Measurements from ENCODE around the gene TMEM201.
A peak's percentile ranks its signal among the peaks of the same experiment; 100 is the strongest.

The TMEM201 gene

GRCh38 chr1:9590945-9591668 is 2.4 kb downstream of the TMEM201 start:
- H3K9me2 ChIP-seq (replicated peaks; ENCODE audit: control insufficient read depth, low read length) = no peaks in the 10 kb centered on the region
- TF ChIP-seq EZH2phosphoT487 (IDR thresholded peaks at IDR 0.05; ENCODE audit: borderline replicate concordance, low read length) = no peak
- TF ChIP-seq CTCF (IDR thresholded peaks at IDR 0.05; ENCODE audit: low read depth, low read length, poor library complexity, severe bottlenecking) = no peak
- H3F3A ChIP-seq (ENCODE audit: control insufficient read depth, insufficient read depth) = peaks cover 8% of the 10 kb centered on the region
- no peak overlapping the region for H3K27ac ChIP-seq (ENCODE audit: low read depth, low read length)
- H3K4me1 ChIP-seq (ENCODE audit: control insufficient read depth, low read length) = peaks cover 51% of the 10 kb centered on the region
- no peaks in the 10 kb centered on the region for H3K9me3 ChIP-seq (ENCODE audit: control insufficient read depth, insufficient read depth, low read length)
- H4K20me1 ChIP-seq (ENCODE audit: control insufficient read depth, insufficient read depth, low read depth, low read length) = peaks cover 27% of the 10 kb centered on the region
- peak overlapping the region; percentile 89 for H3K4me2 ChIP-seq (ENCODE audit: low read length)
- peak overlapping the region; percentile 86 for H3K4me3 ChIP-seq (ENCODE audit: low read length)
- peaks cover 71% of the 10 kb centered on the region for H3K79me2 ChIP-seq (ENCODE audit: control insufficient read depth, low read length)
- no peaks in the 10 kb centered on the region for H3K27me3 ChIP-seq (ENCODE audit: control insufficient read depth, low read length)
- H3K36me3 ChIP-seq (ENCODE audit: control insufficient read depth, low read length) = peaks cover 16% of the 10 kb centered on the region

DNA sequence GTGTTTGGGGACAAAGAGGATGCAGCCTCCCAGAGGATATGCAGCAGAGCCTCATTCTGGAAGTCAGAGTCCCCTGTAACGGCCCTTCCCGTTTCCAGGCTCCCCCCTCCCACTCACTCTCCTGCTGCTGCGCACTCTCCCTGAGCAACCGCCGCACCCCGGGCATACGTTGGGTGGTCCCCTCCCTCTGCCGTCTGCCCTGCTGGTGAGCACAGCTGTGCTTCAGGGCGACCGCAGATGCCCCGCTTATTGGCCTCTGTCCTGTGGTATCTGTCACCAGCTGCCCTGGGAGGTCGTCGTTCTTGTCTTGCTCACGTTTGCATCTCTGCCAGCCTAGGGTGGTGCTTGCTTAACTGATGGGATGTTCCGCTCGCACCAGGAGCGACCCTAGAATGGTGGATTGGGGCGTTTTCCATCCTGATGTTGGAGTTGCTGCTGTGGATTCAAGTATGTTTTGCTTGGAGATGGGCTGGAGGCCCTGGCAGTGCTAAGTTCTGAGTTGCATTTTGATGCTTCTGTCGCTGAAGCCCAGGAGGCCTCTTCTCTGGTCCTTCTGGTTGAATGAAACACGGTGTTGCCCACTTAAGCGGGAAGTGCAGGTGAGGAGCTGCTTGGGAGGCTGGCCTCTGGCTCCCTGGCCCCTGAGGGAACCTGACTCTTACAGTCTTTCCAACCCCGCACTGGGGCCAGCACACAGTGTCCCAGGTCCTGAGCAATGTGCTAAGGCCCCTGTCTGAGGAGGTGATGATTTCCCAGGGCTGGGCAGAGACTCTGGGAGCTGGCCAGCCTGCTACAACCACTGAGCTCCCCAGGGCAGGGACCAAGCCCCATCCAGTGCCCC is 3.2 kb downstream of the TMEM201 start:
- Histone ChIP-seq H3K27me3 (ENCODE audit: control insufficient read depth, low read length) (no peaks in the 10 kb centered on the region), H3K9me2 (replicated peaks; ENCODE audit: control insufficient read depth, low read length) (no peaks in the 10 kb centered on the region), H3K4me3 (ENCODE audit: low read length) (peak overlapping the region; percentile 86; the same call in 1 of the 2 replicates), H3K4me1 (ENCODE audit: control insufficient read depth, low read length) (peaks cover 51% of the 10 kb centered on the region), H3F3A (ENCODE audit: control insufficient read depth, insufficient read depth) (peaks cover under 1% of the 10 kb centered on the region; the same call in 1 of the 2 replicates), H3K36me3 (ENCODE audit: control insufficient read depth, low read length) (peaks cover 23% of the 10 kb centered on the region), H3K4me2 (ENCODE audit: low read length) (peak overlapping the region; percentile 89), H3K9me3 (ENCODE audit: control insufficient read depth, insufficient read depth, low read length) (no peaks in the 10 kb centered on the region), H3K79me2 (ENCODE audit: control insufficient read depth, low read length) (peaks cover 77% of the 10 kb centered on the region), H3K27ac (ENCODE audit: low read depth, low read length) (no peak overlapping the region), H4K20me1 (ENCODE audit: control insufficient read depth, insufficient read depth, low read depth, low read length) (peaks cover 27% of the 10 kb centered on the region)
- no peak for TF ChIP-seq EZH2phosphoT487 (IDR thresholded peaks at IDR 0.05; ENCODE audit: borderline replicate concordance, low read length)
- no peak for TF ChIP-seq CTCF (IDR thresholded peaks at IDR 0.05; ENCODE audit: low read depth, low read length, poor library complexity, severe bottlenecking)

- Histone ChIP-seq H3K79me2 (ENCODE audit: control insufficient read depth, low read length) (peaks cover 79% of the 10 kb centered on the region), H3K4me3 (ENCODE audit: low read length) (peak overlapping the region; percentile 58), H3K4me2 (ENCODE audit: low read length) (peak overlapping the region; percentile 89)
These were observed 3.9 kb downstream of the TMEM201 start for GRCh38 chr1:9592510-9593075.

More at GRCh38 chr1:9592510-9593075, 3.9 kb downstream of the TMEM201 start:
- Histone ChIP-seq H3K27me3 (ENCODE audit: control insufficient read depth, low read length) (no peaks in the 10 kb centered on the region), H4K20me1 (ENCODE audit: control insufficient read depth, insufficient read depth, low read depth, low read length) (peaks cover 27% of the 10 kb centered on the region), H3K4me1 (ENCODE audit: control insufficient read depth, low read length) (peaks cover 51% of the 10 kb centered on the region), H3K27ac (ENCODE audit: low read depth, low read length) (peak overlapping the region; percentile 39; the same call in 1 of the 2 replicates), H3K9me2 (replicated peaks; ENCODE audit: control insufficient read depth, low read length) (no peaks in the 10 kb centered on the region), H3K9me3 (ENCODE audit: control insufficient read depth, insufficient read depth, low read length) (no peaks in the 10 kb centered on the region), H3F3A (ENCODE audit: control insufficient read depth, insufficient read depth) (no peaks in the 10 kb centered on the region), H3K36me3 (ENCODE audit: control insufficient read depth, low read length) (peaks cover 30% of the 10 kb centered on the region)
- TF ChIP-seq EZH2phosphoT487 (IDR thresholded peaks at IDR 0.05; ENCODE audit: borderline replicate concordance, low read length) = no peak
- no peak for TF ChIP-seq CTCF (IDR thresholded peaks at IDR 0.05; ENCODE audit: low read depth, low read length, poor library complexity, severe bottlenecking)

Measured in DOHH2 (cell line).